HCT116 (cell line): Measurements from ENCODE around the gene SENP6.

Experiments
- CTCF ChIP-seq, 3 experiments: fragments of 200-600 bp in 1 of 3; sonication (generic) in 1 of 3; IDR thresholded peaks in 2 of 3; conservative IDR thresholded peaks in 1 of 3; 2 replicates each; pipeline ENCODE4 v1.5.1; 2012 to 2017; ENCODE audit warnings: low read depth in 2 of 3, low read length in 2 of 3, antibody characterized with exemption in 1 of 3, borderline replicate concordance in 1 of 3, control low read depth in 1 of 3, mild to moderate bottlenecking in 1 of 3, mixed read lengths in 1 of 3, mixed run types in 1 of 3, moderate library complexity in 1 of 3; ENCODE audit not compliant: insufficient read depth in 1 of 3
- EZH2 ChIP-seq: fragments of 200-600 bp; sonication (generic); IDR thresholded peaks from 2 replicates; pipeline ENCODE4 v1.6.1; 2017; ENCODE audit warnings: antibody characterized with exemption, mixed run types
- JUND ChIP-seq: IDR thresholded peaks from 2 replicates; pipeline ENCODE4 v1.6.1; 2012
- RAD21 ChIP-seq: IDR thresholded peaks from 2 replicates; pipeline ENCODE4 v1.6.1; 2012; ENCODE audit warnings: low read depth, mild to moderate bottlenecking

GRCh38 chr6:75623491-75623890 lies 21.8 kb downstream of the SENP6 start:
- TF ChIP-seq RAD21 (no peak), CTCF (IDR thresholded peaks at IDR 0.05 in 2 of 3, conservative IDR thresholded peaks at IDR 0.05 in 1 of 3; ENCODE audit: borderline replicate concordance in 1 of 3, insufficient read depth in 1 of 3, low read depth in 2 of 3, low read length in 2 of 3) (no peak), EZH2 (no peak), JUND (no peak)
